NCI-H146 treated with DMSO at 0.1 percent for 48 hours (cell line): Measurements from ENCODE around the gene PITPNM1.
A peak's percentile ranks its signal among the peaks of the same experiment; 100 is the strongest.

Source experiments
- DNase-seq: peaks from one replicate; lab custom pipeline; 2025; ENCODE audit not compliant: unreplicated experiment; lab: John Stamatoyannopoulos, UW

Gene PITPNM1

GRCh38 chr11:67504005-67504949, 886 bp downstream of the PITPNM1 start:
- peak; percentile 41 for DNase-seq

- no peak for DNase-seq
Measured at GRCh38 chr11:67503119-67504004, 1.8 kb downstream of the PITPNM1 start.

- DNase-seq: no peak
Measured at GRCh38 chr11:67502328-67502979, 2.7 kb downstream of the PITPNM1 start.

- DNase-seq: no peak
Measured at GRCh38 chr11:67501854-67502253, 3.3 kb downstream of the PITPNM1 start.

GRCh38 chr11:67500831-67501715, 4.1 kb downstream of the PITPNM1 start:
- no peak for DNase-seq

- no peak for DNase-seq
Measured at GRCh38 chr11:67500484-67500821, 4.7 kb downstream of the PITPNM1 start.

- no peak for DNase-seq
Measured at GRCh38 chr11:67499808-67500483, 5.2 kb downstream of the PITPNM1 start.

GRCh38 chr11:67498544-67498972, 6.6 kb downstream of the PITPNM1 start:
- no peak for DNase-seq

- DNase-seq: no peak
Measured at GRCh38 chr11:67497656-67498291, 7.4 kb downstream of the PITPNM1 start.

- DNase-seq: no peak
Measured at GRCh38 chr11:67496113-67496512, 9.1 kb downstream of the PITPNM1 start.

- no peak for DNase-seq
Measured at GRCh38 chr11:67495234-67496005, 9.7 kb downstream of the PITPNM1 start.

- DNase-seq: no peak
Measured at GRCh38 chr11:67494371-67495233, 10.6 kb downstream of the PITPNM1 start.

- no peak for DNase-seq
Measured at GRCh38 chr11:67493548-67494370, 11.4 kb downstream of the PITPNM1 start.

GRCh38 chr11:67492801-67493547, 12.2 kb downstream of the PITPNM1 start:
- DNase-seq: no peak

GRCh38 chr11:67492069-67492727, 13.0 kb downstream of the PITPNM1 start:
- DNase-seq: no peak
